Body of pancreas (tissue), 4 donors: ENCODE data around the gene DNPEP.

ENCODE experiments used
- POLR2A ChIP-seq, 3 donors: fragments of 450-650 bp; IDR thresholded peaks; one replicate each; pipeline ENCODE4 v1.6.1; 2016; ENCODE audit warnings: antibody characterized with exemption in 3 of 3, mild to moderate bottlenecking in 2 of 3
- TF ChIP-seq, protein P1 (sequence below), 7 experiments: fragments of 450-650 bp in 4 of 7; fragments of 200-600 bp in 3 of 7; sonication (generic) in 3 of 7; IDR thresholded peaks; one replicate each; pipeline ENCODE4 v1.5.1; 2016 to 2019; ENCODE audit warnings: antibody characterized with exemption in 7 of 7

DNA sequence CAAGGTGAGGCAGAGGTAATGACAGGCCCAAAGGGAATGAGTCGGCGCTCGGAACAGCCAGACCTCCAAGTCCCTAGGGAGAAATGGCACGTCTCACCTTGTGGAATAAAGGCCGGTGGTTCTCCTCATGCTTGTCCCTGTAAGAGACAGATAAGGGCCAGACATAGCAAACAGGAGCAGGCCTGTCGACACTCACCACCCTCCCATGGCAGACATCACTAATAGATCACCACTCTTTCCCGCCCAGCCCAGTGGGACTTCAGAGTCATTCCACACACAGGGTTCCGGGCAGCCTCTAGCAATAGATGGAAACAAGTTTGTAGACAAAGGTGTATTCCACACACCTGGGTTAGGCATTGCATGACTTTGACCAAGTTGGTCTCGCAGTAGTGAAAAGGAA lies 6.3 kb downstream of the DNPEP start:
- TF ChIP-seq, protein P1, sequence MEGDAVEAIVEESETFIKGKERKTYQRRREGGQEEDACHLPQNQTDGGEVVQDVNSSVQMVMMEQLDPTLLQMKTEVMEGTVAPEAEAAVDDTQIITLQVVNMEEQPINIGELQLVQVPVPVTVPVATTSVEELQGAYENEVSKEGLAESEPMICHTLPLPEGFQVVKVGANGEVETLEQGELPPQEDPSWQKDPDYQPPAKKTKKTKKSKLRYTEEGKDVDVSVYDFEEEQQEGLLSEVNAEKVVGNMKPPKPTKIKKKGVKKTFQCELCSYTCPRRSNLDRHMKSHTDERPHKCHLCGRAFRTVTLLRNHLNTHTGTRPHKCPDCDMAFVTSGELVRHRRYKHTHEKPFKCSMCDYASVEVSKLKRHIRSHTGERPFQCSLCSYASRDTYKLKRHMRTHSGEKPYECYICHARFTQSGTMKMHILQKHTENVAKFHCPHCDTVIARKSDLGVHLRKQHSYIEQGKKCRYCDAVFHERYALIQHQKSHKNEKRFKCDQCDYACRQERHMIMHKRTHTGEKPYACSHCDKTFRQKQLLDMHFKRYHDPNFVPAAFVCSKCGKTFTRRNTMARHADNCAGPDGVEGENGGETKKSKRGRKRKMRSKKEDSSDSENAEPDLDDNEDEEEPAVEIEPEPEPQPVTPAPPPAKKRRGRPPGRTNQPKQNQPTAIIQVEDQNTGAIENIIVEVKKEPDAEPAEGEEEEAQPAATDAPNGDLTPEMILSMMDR (IDR thresholded peaks at IDR 0.05) = no peak
- no peak for TF ChIP-seq POLR2A (IDR thresholded peaks at IDR 0.05)
